ENCODE measurements around the gene TOLLIP. TPM values are rescaled to one million over a fixed set of nuclear protein-coding genes. Genes with fewer than 3 reads are reported as not detected.

The TOLLIP gene
- total and polyA plus RNA-seq, 9 of the 15 experiments (the other 6 are each of a cell fraction or from before 2014, with no cell fraction given), result 0.23 to 22.8 (median 7.1) TPM

DNA sequence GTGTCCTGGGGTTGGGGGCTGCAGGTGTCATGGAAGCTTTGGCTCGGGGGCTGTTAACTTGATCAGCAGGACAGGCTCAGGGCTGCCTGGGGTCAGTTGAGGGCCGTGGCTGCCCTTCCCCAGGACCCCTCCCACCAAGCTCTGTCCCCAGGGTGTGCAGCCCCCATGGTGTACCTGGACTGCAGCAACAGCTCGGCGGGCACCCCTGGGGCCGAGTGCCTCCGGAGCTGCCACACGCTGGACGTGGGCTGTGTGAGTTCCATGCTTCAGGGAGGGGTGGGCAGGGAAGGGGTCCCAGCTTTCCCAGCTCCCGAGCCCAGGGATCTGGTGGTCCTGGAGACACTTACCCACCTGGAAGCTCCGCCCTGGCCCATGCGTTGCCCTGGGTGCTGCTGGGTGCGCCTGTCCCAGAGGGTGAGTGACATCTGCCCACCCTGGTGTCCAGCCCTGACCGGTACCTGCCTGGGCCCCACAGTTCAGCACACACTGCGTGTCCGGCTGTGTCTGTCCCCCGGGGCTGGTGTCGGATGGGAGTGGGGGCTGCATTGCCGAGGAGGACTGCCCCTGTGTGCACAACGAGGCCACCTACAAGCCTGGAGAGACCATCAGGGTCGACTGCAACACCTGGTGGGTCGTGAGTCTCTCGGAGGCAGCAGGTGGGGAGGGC lies 75.2 kb downstream of the TOLLIP start (continued):
- TF ChIP-seq SMAD4 (CRISPR knock-in tag; conservative IDR thresholded peaks at IDR 0.05) (no peak), CBFB (CRISPR knock-in tag; IDR thresholded peaks at IDR 0.05) (no peak), ZNF232 (CRISPR knock-in tag; IDR thresholded peaks at IDR 0.05) (no peak), MEIS2 (IDR thresholded peaks at IDR 0.05; ENCODE audit: partially characterized antibody) (no peak), ZNF146 (CRISPR knock-in tag; IDR thresholded peaks at IDR 0.05; ENCODE audit: unreplicated experiment) (no peak), GTF2A2 (tag; IDR thresholded peaks at IDR 0.05) (no peak), LCOR (CRISPR knock-in tag; IDR thresholded peaks at IDR 0.05) (no peak), ZNF707 (CRISPR knock-in tag; conservative IDR thresholded peaks at IDR 0.05) (no peak), MECOM (CRISPR knock-in tag; IDR thresholded peaks at IDR 0.05) (no peak), GTF2F1 (IDR thresholded peaks at IDR 0.05; ENCODE audit: low read depth, low read length) (no peak)
- TF ChIP-seq, protein P1, sequence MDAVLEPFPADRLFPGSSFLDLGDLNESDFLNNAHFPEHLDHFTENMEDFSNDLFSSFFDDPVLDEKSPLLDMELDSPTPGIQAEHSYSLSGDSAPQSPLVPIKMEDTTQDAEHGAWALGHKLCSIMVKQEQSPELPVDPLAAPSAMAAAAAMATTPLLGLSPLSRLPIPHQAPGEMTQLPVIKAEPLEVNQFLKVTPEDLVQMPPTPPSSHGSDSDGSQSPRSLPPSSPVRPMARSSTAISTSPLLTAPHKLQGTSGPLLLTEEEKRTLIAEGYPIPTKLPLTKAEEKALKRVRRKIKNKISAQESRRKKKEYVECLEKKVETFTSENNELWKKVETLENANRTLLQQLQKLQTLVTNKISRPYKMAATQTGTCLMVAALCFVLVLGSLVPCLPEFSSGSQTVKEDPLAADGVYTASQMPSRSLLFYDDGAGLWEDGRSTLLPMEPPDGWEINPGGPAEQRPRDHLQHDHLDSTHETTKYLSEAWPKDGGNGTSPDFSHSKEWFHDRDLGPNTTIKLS (IDR thresholded peaks at IDR 0.05; ENCODE audit: borderline replicate concordance, low read depth), result no peak

Data from K562 (cell line).